Measurements from ENCODE around the gene SLFN11. TPM values are rescaled to one million over a fixed set of nuclear protein-coding genes. Genes with fewer than 3 reads are reported as not detected.

The SLFN11 gene
- total and polyA plus RNA-seq, 8 donors, result 9.8 to 92.7 (median 25.1) TPM

DNA sequence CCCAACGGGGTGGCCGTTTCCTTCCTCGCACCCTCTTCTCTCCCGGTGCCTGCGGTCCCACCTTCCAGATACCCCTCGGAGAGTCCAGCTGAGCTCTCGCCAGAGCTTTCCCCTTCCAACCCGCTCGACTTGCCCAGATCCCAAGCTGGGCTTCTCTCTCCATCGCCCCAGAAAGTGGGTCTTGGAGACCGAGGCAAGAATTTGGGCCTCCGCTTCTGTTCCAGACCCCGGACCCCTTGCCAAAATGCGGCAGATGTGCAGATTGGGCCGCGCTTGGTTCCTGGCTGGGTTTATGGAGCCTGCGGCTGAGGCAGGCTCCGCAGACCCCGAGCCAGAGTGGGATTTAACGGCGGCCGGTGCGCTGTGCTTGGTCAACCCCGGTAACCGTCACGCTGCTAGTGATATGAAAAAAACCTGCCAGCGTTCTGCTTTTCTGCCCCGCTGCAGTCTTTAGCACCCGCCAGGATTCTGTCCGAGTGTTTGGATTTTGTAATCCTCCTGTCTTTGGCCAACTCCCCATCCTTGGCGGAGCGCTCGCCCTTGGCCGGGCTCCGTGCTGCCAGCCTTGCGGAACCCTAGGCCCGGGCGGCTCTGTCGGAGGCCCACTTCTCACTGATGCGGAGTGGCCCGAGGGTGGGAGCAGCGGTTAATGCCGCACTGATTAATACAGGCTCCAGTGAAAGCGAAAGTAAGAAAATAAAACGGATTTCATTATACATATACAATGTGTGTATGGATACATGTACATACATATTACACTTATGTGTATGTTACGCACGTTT lies 754 bp upstream of the SLFN11 start:
- intact Hi-C loops (cut with DNase I), result no loop called here
- TF ChIP-seq, protein P1, sequence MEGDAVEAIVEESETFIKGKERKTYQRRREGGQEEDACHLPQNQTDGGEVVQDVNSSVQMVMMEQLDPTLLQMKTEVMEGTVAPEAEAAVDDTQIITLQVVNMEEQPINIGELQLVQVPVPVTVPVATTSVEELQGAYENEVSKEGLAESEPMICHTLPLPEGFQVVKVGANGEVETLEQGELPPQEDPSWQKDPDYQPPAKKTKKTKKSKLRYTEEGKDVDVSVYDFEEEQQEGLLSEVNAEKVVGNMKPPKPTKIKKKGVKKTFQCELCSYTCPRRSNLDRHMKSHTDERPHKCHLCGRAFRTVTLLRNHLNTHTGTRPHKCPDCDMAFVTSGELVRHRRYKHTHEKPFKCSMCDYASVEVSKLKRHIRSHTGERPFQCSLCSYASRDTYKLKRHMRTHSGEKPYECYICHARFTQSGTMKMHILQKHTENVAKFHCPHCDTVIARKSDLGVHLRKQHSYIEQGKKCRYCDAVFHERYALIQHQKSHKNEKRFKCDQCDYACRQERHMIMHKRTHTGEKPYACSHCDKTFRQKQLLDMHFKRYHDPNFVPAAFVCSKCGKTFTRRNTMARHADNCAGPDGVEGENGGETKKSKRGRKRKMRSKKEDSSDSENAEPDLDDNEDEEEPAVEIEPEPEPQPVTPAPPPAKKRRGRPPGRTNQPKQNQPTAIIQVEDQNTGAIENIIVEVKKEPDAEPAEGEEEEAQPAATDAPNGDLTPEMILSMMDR (IDR thresholded peaks at IDR 0.05), result no peak
- Histone ChIP-seq H3K36me3 (peaks cover 0 to 3% of the 10 kb centered on the region in 2 donors), H3K4me1 (peaks cover 14 to 77% of the 10 kb centered on the region in 2 donors), H3K9me3 (no peaks in the 10 kb centered on the region), H3K27me3 (peaks cover 0 to 43% of the 10 kb centered on the region in 2 donors), H3K27ac (peak overlapping the region; percentile 93 to 95), H3K4me3 (peak overlapping the region; percentile 42 to 56)
- DNase-seq, result peak; percentile 43 to 91 (median 57)
- ATAC-seq, result peak; percentile 70

DNA sequence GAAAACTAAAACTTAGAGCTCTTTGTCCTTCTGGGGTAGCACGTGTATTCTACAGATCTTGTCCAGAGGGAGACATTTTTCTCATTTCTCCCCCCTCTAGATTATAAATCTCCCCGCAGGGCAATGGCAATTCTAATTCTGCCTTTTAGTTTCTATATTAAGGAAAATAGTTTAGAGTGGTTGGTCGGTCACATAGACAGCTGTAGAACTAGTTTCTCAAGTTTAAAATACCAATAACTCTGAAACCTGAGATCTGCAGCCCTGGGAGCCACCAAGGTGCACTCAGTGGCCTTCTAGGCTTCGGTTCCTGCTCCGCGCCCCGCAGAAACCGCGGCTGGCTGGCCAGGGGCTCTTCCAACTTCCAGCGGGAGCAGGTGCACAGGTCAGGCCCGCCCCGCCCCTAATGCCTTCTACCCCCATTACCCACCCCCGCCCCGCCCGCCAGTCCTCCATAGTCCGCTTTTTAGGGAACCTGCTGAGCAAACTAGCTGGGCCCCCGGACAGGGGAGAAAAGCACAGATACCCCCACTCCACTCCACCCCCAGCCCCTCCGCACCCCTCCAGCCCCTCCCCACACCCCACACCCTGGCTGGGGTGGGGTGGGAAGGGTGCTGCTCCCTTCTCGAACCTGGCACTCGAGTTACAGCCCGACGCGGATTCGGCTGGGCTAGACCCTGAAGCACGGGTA lies 431 bp downstream of the SLFN11 start:
- H3K27ac ChIP-seq, result peak overlapping the region; percentile 93 to 95
- TF ChIP-seq, protein P1 (IDR thresholded peaks at IDR 0.05), result no peak
- peaks cover 14 to 87% of the 10 kb centered on the region in 2 donors for H3K4me1 ChIP-seq
- peak in 1 of 4 donors; percentile 84 for DNase-seq
- H3K4me3 ChIP-seq, result peak overlapping the region; percentile 42 to 56
- H3K36me3 ChIP-seq, result peaks cover 0 to 6% of the 10 kb centered on the region in 2 donors
- no peaks in the 10 kb centered on the region for H3K9me3 ChIP-seq
- intact Hi-C loops (cut with DNase I), result no loop called here
- ATAC-seq, result peak; percentile 15
- H3K27me3 ChIP-seq, result peaks cover 0 to 43% of the 10 kb centered on the region in 2 donors

DNA sequence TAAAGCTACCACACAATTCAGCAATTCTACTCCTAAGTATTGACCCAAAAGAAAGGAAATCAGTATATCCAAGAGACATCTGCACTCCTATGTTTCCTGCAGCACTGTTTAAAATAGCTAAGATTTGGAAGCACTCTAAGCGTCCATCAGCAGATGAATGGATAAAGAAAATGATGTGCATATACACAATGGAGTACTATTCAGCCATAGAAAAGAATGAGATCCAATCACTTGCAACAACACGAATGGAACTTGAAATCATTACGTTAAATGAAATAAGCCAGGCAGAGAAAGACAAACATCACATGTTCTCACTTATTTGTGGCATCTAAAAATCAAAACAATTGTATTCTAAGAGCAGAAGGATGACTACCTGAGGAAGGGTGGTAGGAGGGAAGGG lies 1.5 kb downstream of the SLFN11 start:
- TF ChIP-seq, protein P1 (IDR thresholded peaks at IDR 0.05), result no peak
- no peak overlapping the region for H3K27ac ChIP-seq
- DNase-seq (no peak), ATAC-seq (no peak)
- peaks cover 0 to 43% of the 10 kb centered on the region in 2 donors for H3K27me3 ChIP-seq
- H3K4me3 ChIP-seq, result peak overlapping the region in 1 of 2 donors; percentile 56
- no peaks in the 10 kb centered on the region for H3K9me3 ChIP-seq
- intact Hi-C loops (cut with DNase I), result no loop called here
- peaks cover 12 to 83% of the 10 kb centered on the region in 2 donors for H3K4me1 ChIP-seq
- H3K36me3 ChIP-seq, result peaks cover 0 to 6% of the 10 kb centered on the region in 2 donors

DNA sequence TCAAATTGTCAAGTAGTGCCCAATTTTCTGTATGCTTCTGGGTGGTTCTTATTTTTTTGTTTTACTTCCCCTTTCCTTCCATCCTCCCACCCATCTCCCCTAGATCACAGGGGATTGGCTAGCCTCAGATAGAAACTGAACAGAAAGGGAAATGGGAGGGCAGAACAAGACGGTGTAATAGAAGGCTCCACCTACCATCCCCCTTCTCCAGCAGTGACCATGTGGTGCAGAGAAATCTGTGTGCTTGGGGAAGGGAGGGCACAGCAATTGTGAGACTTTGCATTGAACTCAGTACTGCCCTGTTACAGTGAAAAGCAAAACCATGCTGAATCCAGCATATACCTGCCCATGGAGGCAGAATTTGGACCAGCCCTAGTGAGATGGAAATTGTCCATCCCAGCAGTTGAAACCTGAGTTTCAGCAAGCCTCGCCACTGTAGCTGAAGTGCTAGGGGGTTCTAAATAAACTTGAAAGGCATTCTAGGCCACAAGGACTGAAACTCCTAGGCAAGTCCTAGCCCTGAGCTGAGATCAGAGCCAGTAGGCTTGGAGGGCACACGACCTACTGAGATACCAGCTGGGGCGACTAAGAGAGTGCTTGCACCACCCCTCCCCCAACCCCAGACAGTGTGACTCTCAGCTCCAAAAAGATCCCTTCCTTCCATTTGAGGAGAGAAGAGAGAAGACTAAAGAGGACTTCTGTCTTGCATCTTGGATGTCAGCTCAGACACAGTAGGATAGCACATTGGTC lies 5.2 kb downstream of the SLFN11 start:
- TF ChIP-seq, protein P1 (IDR thresholded peaks at IDR 0.05), result no peak

More for the DNA sequence above, 5.2 kb downstream of the SLFN11 start:
- no peaks in the 10 kb centered on the region for H3K9me3 ChIP-seq
- peaks cover 0 to 16% of the 10 kb centered on the region in 2 donors for H3K27me3 ChIP-seq
- peaks cover 0 to 23% of the 10 kb centered on the region in 2 donors for H3K36me3 ChIP-seq
- intact Hi-C loops (cut with DNase I), result loop anchor here in 1 of 2 donors (10.0 kb wide), 1 partner anchor 57 kb away; no protein-coding TSS in a partner anchor
- ATAC-seq (peak; percentile 94), DNase-seq (peak in 1 of 4 donors; percentile 43)
- peaks cover 0 to 60% of the 10 kb centered on the region in 2 donors for H3K4me1 ChIP-seq
- H3K27ac ChIP-seq, result no peak overlapping the region
- H3K4me3 ChIP-seq, result no peak overlapping the region

All from left lung (tissue), 10 donors.